SK-N-MC (cell line): Measurements from ENCODE around the gene CD8B.

Source experiments
- DNase-seq: peaks from one replicate; pipeline ENCODE4 v3.0.0-alpha.2; 2011; ENCODE audit warnings: low read depth, low spot score
- H3K27ac ChIP-seq: fragments of 200-600 bp; sonication (generic); 2 replicates; pipeline ENCODE4 v1.5.1; 2016; ENCODE audit warnings: mixed run types
- H3K36me3 ChIP-seq: fragments of 200-600 bp; sonication (generic); 2 replicates; pipeline ENCODE4 v1.6.1; 2017; ENCODE audit warnings: antibody characterized with exemption, low read length, mixed read lengths; ENCODE audit not compliant: insufficient read depth
- H3K4me3 ChIP-seq: fragments of 200-600 bp; sonication (generic); 2 replicates; pipeline ENCODE4 v1.5.1; 2016
- H3K9ac ChIP-seq: fragments of 200-600 bp; sonication (generic); 2 replicates; pipeline ENCODE4 v1.8.0; 2017; ENCODE audit warnings: mixed run types, mixed read lengths; ENCODE audit not compliant: insufficient read length
- H3K9me3 ChIP-seq: fragments of 200-600 bp; sonication (generic); 2 replicates; pipeline ENCODE4 v1.6.1; 2017; ENCODE audit warnings: low read depth, mild to moderate bottlenecking, antibody characterized with exemption, low read length, moderate library complexity, mixed read lengths
- EZH2 ChIP-seq: fragments of 200-600 bp; sonication (generic); IDR thresholded peaks from one replicate; pipeline ENCODE4 v1.6.1; 2017; ENCODE audit warnings: antibody characterized with exemption
- FOXP2 ChIP-seq: optimal IDR thresholded peaks from 2 replicates; pipeline ENCODE3; 2011; ENCODE audit warnings: mild to moderate bottlenecking, moderate library complexity; ENCODE audit not compliant: insufficient read depth; ENCODE audit errors: extremely low read length, control extremely low read depth
- POLR2AphosphoS5 ChIP-seq: IDR thresholded peaks from 2 replicates; pipeline ENCODE4 v1.6.1; 2012; ENCODE audit warnings: mild to moderate bottlenecking, low read depth, low read length, borderline replicate concordance

The CD8B gene

GRCh38 chr2:86788881-86789686 lies 72.6 kb downstream of the CD8B start:
- Histone ChIP-seq H3K27ac (no peak overlapping the region), H3K4me3 (no peak overlapping the region), H3K9me3 (no peaks in the 10 kb centered on the region), H3K36me3 (no peaks in the 10 kb centered on the region), H3K9ac (no peak overlapping the region)
- no peak for DNase-seq
- no peak for TF ChIP-seq POLR2AphosphoS5
- TF ChIP-seq EZH2, result peak; percentile 55

GRCh38 chr2:86788165-86788564 lies 73.5 kb downstream of the CD8B start:
- Histone ChIP-seq H3K9me3 (no peaks in the 10 kb centered on the region), H3K27ac (no peak overlapping the region), H3K4me3 (no peak overlapping the region), H3K9ac (no peak overlapping the region), H3K36me3 (no peaks in the 10 kb centered on the region)
- no peak for DNase-seq
- TF ChIP-seq POLR2AphosphoS5 (no peak), EZH2 (no peak), FOXP2 (no peak)

GRCh38 chr2:86787736-86788135 lies 74.0 kb downstream of the CD8B start:
- no peak overlapping the region for H3K27ac ChIP-seq
- no peak overlapping the region for H3K9ac ChIP-seq
- no peak for DNase-seq
- H3K9me3 ChIP-seq, result no peaks in the 10 kb centered on the region
- H3K36me3 ChIP-seq, result no peaks in the 10 kb centered on the region
- TF ChIP-seq POLR2AphosphoS5 (no peak), EZH2 (no peak), FOXP2 (no peak)
- no peak overlapping the region for H3K4me3 ChIP-seq

- Histone ChIP-seq H3K27ac (no peak overlapping the region), H3K9ac (no peak overlapping the region), H3K9me3 (no peaks in the 10 kb centered on the region), H3K36me3 (no peaks in the 10 kb centered on the region), H3K4me3 (no peak overlapping the region)
- TF ChIP-seq EZH2 (no peak), POLR2AphosphoS5 (no peak), FOXP2 (no peak)
- no peak for DNase-seq
Measured at GRCh38 chr2:86786001-86786536, 75.6 kb downstream of the CD8B start.

- no peak for DNase-seq
- TF ChIP-seq EZH2 (no peak), POLR2AphosphoS5 (no peak)
- Histone ChIP-seq H3K27ac (no peak overlapping the region), H3K9ac (no peak overlapping the region), H3K4me3 (no peak overlapping the region), H3K36me3 (no peaks in the 10 kb centered on the region), H3K9me3 (no peaks in the 10 kb centered on the region)
Measured at GRCh38 chr2:86785456-86785855, 76.2 kb downstream of the CD8B start.

- no peak overlapping the region for H3K27ac ChIP-seq
- no peak overlapping the region for H3K4me3 ChIP-seq
- no peak for TF ChIP-seq POLR2AphosphoS5
- TF ChIP-seq EZH2, result no peak
- TF ChIP-seq FOXP2, result no peak
Measured at GRCh38 chr2:86783615-86784339, 77.9 kb downstream of the CD8B start.

GRCh38 chr2:86782748-86783147 lies 78.9 kb downstream of the CD8B start:
- no peak overlapping the region for H3K27ac ChIP-seq
- H3K4me3 ChIP-seq, result no peak overlapping the region
- TF ChIP-seq EZH2 (no peak), POLR2AphosphoS5 (no peak), FOXP2 (no peak)
- no peak overlapping the region for H3K9ac ChIP-seq
- no peak for DNase-seq
- H3K9me3 ChIP-seq, result no peaks in the 10 kb centered on the region
- no peaks in the 10 kb centered on the region for H3K36me3 ChIP-seq

More at GRCh38 chr2:86783615-86784339, 77.9 kb downstream of the CD8B start:
- no peaks in the 10 kb centered on the region for H3K9me3 ChIP-seq
- no peak overlapping the region for H3K9ac ChIP-seq
- DNase-seq, result no peak
- no peaks in the 10 kb centered on the region for H3K36me3 ChIP-seq

GRCh38 chr2:86781363-86781762 lies 80.3 kb downstream of the CD8B start:
- Histone ChIP-seq H3K36me3 (no peaks in the 10 kb centered on the region), H3K9ac (no peak overlapping the region), H3K27ac (no peak overlapping the region), H3K9me3 (no peaks in the 10 kb centered on the region), H3K4me3 (no peak overlapping the region)
- TF ChIP-seq FOXP2 (no peak), POLR2AphosphoS5 (no peak), EZH2 (no peak)
- no peak for DNase-seq

- TF ChIP-seq EZH2, result no peak
- TF ChIP-seq FOXP2, result no peak
- TF ChIP-seq POLR2AphosphoS5, result no peak
- no peak overlapping the region for H3K4me3 ChIP-seq
- H3K9me3 ChIP-seq, result no peaks in the 10 kb centered on the region
- DNase-seq, result no peak
- H3K27ac ChIP-seq, result no peak overlapping the region
- H3K36me3 ChIP-seq, result peaks cover 7% of the 10 kb centered on the region
- no peak overlapping the region for H3K9ac ChIP-seq
Measured at GRCh38 chr2:86779971-86780370, 81.7 kb downstream of the CD8B start.
